HG03159 (cell line): ENCODE results near the gene NME3.

Experiments
- ATAC-seq: cut with Tn5 transposase; IDR thresholded peaks from one replicate; pipeline ENCODE4 v1.9.1; 2021; ENCODE audit warnings: mild to moderate bottlenecking, moderate library complexity; ENCODE audit not compliant: unreplicated experiment

Gene NME3

DNA sequence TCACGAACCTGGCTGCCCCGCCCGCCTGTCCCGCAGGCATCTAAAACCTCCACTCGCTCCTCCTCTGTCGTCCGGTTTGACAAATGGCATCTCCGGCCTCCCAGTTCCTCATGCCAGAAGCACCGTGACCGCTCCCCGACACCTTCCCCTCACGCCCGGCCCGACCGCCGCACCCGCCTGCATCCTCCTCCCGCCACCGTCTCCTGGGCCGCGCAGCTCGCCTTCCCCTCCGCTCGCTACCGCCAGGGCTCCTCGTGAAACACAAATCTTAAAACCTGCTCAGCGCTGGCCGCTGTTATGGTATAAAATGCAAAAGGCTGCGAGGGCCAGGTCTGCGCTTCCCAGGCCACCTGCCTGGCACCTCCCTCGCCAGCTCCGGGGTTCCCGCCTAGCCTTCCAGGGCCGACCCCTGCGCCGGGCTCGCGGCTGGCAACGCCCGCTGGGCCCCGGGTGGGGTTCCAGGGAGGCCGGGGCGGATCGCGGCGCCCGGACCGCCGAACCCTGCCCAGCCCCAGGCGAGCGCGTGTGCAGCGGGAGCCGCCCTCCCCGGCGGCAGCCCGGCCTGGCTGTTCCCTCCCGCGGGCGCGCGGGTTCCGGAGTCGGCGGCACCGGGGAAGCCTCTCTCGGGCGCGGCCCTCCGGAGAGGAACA is 10.5 kb upstream of the NME3 start:
- peak; percentile 9 for ATAC-seq

- no peak for ATAC-seq
Observed at GRCh38 chr16:1781254-1781653, 9.9 kb upstream of the NME3 start.

- no peak for ATAC-seq
Observed at GRCh38 chr16:1780677-1781072, 9.3 kb upstream of the NME3 start.

DNA sequence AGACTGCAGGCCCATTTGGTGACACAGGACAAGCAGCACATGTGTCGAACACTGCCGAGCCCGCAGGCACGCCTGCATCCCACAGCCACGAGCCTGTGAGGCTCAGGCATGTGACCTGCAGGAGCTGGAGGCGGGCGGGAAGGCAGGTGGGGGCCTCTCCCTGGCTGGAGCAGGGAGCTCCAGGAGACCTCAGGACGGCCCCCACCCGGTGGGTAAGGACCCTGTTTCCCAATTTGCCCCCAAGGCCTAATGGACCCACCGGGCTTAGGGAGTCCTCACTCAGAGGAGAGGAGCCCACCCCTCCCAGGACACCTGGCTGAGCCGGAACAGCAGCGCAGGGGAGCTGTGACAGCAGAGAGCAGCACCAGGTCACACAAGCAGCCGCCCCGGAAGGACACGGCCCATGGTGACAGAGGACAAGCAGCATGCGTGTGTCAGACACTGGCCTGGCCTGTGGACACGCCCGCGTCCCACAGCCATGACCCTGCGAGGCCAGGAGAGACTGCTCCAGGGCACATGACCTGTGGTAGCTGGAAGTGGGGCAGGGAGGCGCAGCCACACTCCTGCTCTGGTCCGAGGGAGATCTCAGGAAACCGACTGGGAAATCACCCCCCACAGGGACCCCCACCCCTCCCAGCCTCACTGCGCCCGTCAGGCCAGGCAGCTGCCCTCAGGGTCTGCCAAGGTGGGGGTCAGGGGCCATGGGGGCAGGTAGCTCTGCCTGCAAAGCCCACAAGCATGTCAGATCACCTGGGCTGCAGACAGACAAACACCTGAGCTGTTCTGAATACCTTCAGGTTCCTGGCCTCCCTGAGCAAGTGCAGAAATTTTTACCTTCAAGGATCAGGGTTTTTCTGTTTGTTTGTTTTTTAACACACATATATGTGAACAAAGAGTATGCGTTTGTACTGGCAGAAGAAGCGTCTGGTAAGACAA is 8.7 kb upstream of the NME3 start:
- ATAC-seq = no peak

- no peak for ATAC-seq
Observed at GRCh38 chr16:1779234-1779701, 7.9 kb upstream of the NME3 start.

- no peak for ATAC-seq
Observed at GRCh38 chr16:1778200-1779179, 7.1 kb upstream of the NME3 start.

- ATAC-seq = no peak
Observed at GRCh38 chr16:1777375-1778199, 6.2 kb upstream of the NME3 start.

GRCh38 chr16:1776991-1777374 is 5.6 kb upstream of the NME3 start:
- ATAC-seq = no peak

GRCh38 chr16:1776672-1776955 is 5.3 kb upstream of the NME3 start:
- ATAC-seq = no peak

DNA sequence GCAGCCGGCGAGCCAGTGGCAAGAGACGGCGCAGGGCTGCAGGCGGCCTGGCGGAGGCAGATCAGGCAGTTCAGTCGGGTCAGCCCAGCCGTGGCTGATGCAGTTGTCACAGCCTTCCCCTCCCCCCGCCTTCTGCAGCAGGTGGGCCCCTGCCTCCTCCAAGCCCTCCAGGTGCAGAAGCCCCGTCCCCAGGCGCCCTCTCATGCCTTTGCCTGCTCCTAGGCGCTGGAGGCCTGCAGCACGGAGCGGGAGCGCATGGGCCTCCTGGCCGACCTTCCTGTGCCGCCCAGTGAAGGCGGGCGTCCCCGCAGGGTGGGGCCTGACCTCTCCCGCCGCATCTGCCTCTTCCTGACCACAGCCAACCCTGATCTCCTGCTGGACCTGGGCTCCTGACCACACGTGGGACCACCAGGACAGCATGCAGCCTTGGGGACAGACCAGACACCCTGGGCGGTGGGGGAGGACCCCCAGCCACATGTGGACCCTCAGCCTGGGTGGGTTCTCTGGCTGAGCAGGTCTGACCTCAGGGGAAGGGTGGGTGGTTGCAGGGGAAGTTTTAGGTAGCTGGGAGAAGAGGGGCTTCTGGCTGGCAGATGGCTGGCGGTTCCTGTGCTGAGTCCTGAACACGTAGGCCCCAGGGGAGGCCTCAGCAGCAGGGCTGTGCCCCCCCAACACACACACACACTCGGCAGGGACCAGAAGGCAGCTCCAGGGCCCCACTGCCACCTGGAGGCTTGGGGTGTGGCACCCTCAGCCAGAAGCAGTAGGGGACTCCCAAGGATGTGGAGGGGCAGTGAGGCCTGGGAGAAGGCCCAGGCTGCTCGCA is 4.7 kb upstream of the NME3 start:
- ATAC-seq = no peak

- ATAC-seq = no peak
Observed at GRCh38 chr16:1775006-1775845, 3.9 kb upstream of the NME3 start.

- ATAC-seq = no peak
Observed at GRCh38 chr16:1774448-1774780, 3.1 kb upstream of the NME3 start.

GRCh38 chr16:1773703-1774447 is 2.5 kb upstream of the NME3 start:
- ATAC-seq = no peak

- peak; percentile 40 for ATAC-seq
Observed at GRCh38 chr16:1772908-1773702, 1.8 kb upstream of the NME3 start, which contains the start of gene MRPS34. Gene MRPS34, minus strand, starts transcription at chr16:1773134. Its CDS starts 15 bp downstream, at chr16:1773119.

- ATAC-seq = peak; percentile 3
Observed at GRCh38 chr16:1772362-1772907, 1.1 kb upstream of the NME3 start, which contains the start of gene EME2. Gene EME2, plus strand, starts transcription at chr16:1772810. Its CDS starts 418 bp downstream, at chr16:1773228.

DNA sequence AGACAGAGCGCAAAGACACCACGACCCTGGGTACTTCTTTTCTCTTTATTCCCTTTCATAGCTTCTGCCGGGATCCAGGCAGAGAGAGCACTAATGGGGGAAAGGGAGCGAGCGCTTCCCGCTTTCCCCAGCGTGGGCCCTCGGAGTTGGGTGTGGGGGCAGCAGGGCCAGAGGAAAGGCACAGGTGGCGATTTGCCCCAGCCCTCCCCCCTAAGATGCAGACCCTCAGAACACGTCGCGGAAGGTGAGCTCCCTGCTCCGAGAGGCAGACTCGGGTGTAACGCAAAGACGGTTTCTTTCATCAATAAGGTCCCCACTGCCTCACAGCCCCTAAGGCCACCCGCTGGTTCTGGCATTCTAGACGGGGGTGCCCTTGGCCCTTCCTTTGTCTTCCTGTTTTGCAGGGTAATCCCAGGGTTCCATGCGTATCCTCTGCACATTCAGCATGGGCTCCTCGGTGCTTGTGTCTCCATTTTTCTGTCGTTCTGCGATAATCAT is 570 bp upstream of the NME3 start:
- ATAC-seq = no peak
